Fibroblast of peridontal ligament (primary cell): ENCODE results near the gene LLCFC1.
"Not testable (repeated sequence)": the region's sequence is repeated elsewhere in the genome, so short reads cannot be mapped to it uniquely, and the experiment has no call there.

Source experiments
- DNase-seq: peaks from one replicate; pipeline ENCODE4 v3.0.0-alpha.2; 2010; ENCODE audit errors: extremely low read depth

Gene LLCFC1

GRCh38 chr7:142942746-142943145 lies 3.5 kb downstream of the LLCFC1 start:
- no peak for DNase-seq

- no peak for DNase-seq
Observed at GRCh38 chr7:142943706-142944268, 4.5 kb downstream of the LLCFC1 start.

GRCh38 chr7:142945001-142945400 lies 5.7 kb downstream of the LLCFC1 start:
- DNase-seq: no peak

GRCh38 chr7:142948603-142949002 lies 9.3 kb downstream of the LLCFC1 start:
- DNase-seq: no peak

GRCh38 chr7:142950235-142950634 lies 11.0 kb downstream of the LLCFC1 start:
- no peak for DNase-seq

- no peak for DNase-seq
Observed at GRCh38 chr7:142954680-142955268, 15.5 kb downstream of the LLCFC1 start.

GRCh38 chr7:142956951-142957623 lies 17.8 kb downstream of the LLCFC1 start:
- no peak for DNase-seq

- no peak for DNase-seq
Observed at GRCh38 chr7:142957723-142958122, 18.4 kb downstream of the LLCFC1 start.

- DNase-seq: no peak
Observed at GRCh38 chr7:142959202-142959601, 19.9 kb downstream of the LLCFC1 start.

- DNase-seq: no peak
Observed at GRCh38 chr7:142960955-142961512, 21.8 kb downstream of the LLCFC1 start.

- DNase-seq: no peak
Observed at GRCh38 chr7:142961595-142961972, 22.3 kb downstream of the LLCFC1 start.

GRCh38 chr7:142961973-142962926 lies 23.0 kb downstream of the LLCFC1 start, which contains the start of gene KEL:
Gene KEL, minus strand, starts transcription at chr7:142962363. Its CDS starts 157 bp downstream, at chr7:142962206.
- DNase-seq: no peak

- DNase-seq: no peak
Observed at GRCh38 chr7:142962991-142963390, 23.7 kb downstream of the LLCFC1 start.

GRCh38 chr7:142963993-142964392 lies 24.7 kb downstream of the LLCFC1 start:
- DNase-seq: no peak

GRCh38 chr7:142964502-142965246 lies 25.4 kb downstream of the LLCFC1 start:
- no peak for DNase-seq

GRCh38 chr7:142968229-142968628 lies 28.9 kb downstream of the LLCFC1 start:
- no peak for DNase-seq

- DNase-seq: no peak
Observed at GRCh38 chr7:142969183-142969582, 29.9 kb downstream of the LLCFC1 start.

- no peak for DNase-seq
Observed at GRCh38 chr7:142974626-142975025, 35.3 kb downstream of the LLCFC1 start.

- DNase-seq: not testable (repeated sequence)
Observed at GRCh38 chr7:142978402-142978801, 39.1 kb downstream of the LLCFC1 start.

GRCh38 chr7:142983825-142984224 lies 44.5 kb downstream of the LLCFC1 start:
- DNase-seq: no peak

- no peak for DNase-seq
Observed at GRCh38 chr7:142984297-142984696, 45.0 kb downstream of the LLCFC1 start.
